Stimulated activated CD8-positive, alpha-beta memory T cell treated with anti-CD3 and anti-CD28 coated beads, Interleukin-4, amount 100 ng/mL, for 1 hour (primary cell): ENCODE results near the gene PNKD.
"Not testable (repeated sequence)": the region's sequence is repeated elsewhere in the genome, so short reads cannot be mapped to it uniquely, and the experiment has no call there.

Experiments used
- DNase-seq, 2 donors: peaks; one replicate each; pipeline ENCODE4 v3.0.0-alpha.2; 2020; ENCODE audit warnings: low read depth in 2 of 2, low spot score in 1 of 2

PNKD gene

GRCh38 chr2:218291318-218292047 lies 21.2 kb downstream of the PNKD start:
- DNase-seq: no peak

GRCh38 chr2:218292048-218293014 lies 22.0 kb downstream of the PNKD start, which contains the start of gene TMBIM1:
TMBIM1 (minus strand) TSS chr2:218292503; CDS start chr2:218282141, 10,362 bp downstream.
- DNase-seq: peak; percentile 44 to 59

GRCh38 chr2:218293715-218294429 lies 23.6 kb downstream of the PNKD start:
- no peak for DNase-seq

GRCh38 chr2:218294430-218295022 lies 24.2 kb downstream of the PNKD start:
- no peak for DNase-seq

GRCh38 chr2:218295029-218295428 lies 24.7 kb downstream of the PNKD start:
- no peak for DNase-seq

- no peak for DNase-seq
Measured at GRCh38 chr2:218296200-218296599, 25.9 kb downstream of the PNKD start.

GRCh38 chr2:218296847-218297246 lies 26.5 kb downstream of the PNKD start:
- no peak for DNase-seq

- no peak for DNase-seq
Measured at GRCh38 chr2:218298314-218298875, 28.1 kb downstream of the PNKD start.

- no peak for DNase-seq
Measured at GRCh38 chr2:218300141-218300540, 29.8 kb downstream of the PNKD start.

- peak; percentile 73 to 78 for DNase-seq
Measured at GRCh38 chr2:218301176-218301819, 31.0 kb downstream of the PNKD start.

- DNase-seq: no peak
Measured at GRCh38 chr2:218305383-218305782, 35.1 kb downstream of the PNKD start.

- DNase-seq: no peak
Measured at GRCh38 chr2:218306184-218306920, 36.0 kb downstream of the PNKD start.

GRCh38 chr2:218307415-218308090 lies 37.2 kb downstream of the PNKD start:
- DNase-seq: no peak

- DNase-seq: no peak
Measured at GRCh38 chr2:218310853-218311540, 40.7 kb downstream of the PNKD start.

- not testable (repeated sequence) for DNase-seq
Measured at GRCh38 chr2:218311541-218312266, 41.4 kb downstream of the PNKD start.

GRCh38 chr2:218312267-218312756 lies 42.0 kb downstream of the PNKD start:
- DNase-seq: no peak

GRCh38 chr2:218313356-218313755 lies 43.0 kb downstream of the PNKD start:
- DNase-seq: no peak
